ENCODE results near the gene PCDHB3.
A peak's percentile ranks its signal among the peaks of the same experiment; 100 is the strongest.
"Not testable (repeated sequence)": the region's sequence is repeated elsewhere in the genome, so short reads cannot be mapped to it uniquely, and the experiment has no call there.

The PCDHB3 gene

GRCh38 chr5:141094481-141095262 lies 5.6 kb upstream of the PCDHB3 start, which contains the start of gene PCDHB2:
Gene PCDHB2 (plus strand): TSS chr5:141094615. CDS start chr5:141094791, 176 bp downstream.
- Histone ChIP-seq H3K4me3 (ENCODE audit: low read length) (no peak within 1 kb of the TSS), H3K36me3 (ENCODE audit: control insufficient read depth, low read length) (no peaks in the 10 kb centered on the region), H3K27me3 (ENCODE audit: control insufficient read depth, low read length) (no peaks in the 10 kb centered on the region), H3K9me3 (ENCODE audit: control insufficient read depth, insufficient read depth, low read length) (no peaks in the 10 kb centered on the region), H4K20me1 (ENCODE audit: control insufficient read depth, insufficient read depth, low read depth, low read length) (no peaks in the 10 kb centered on the region), H3F3A (ENCODE audit: control insufficient read depth, insufficient read depth) (no peaks in the 10 kb centered on the region), H3K27ac (ENCODE audit: low read depth, low read length) (no peak within 1 kb of the TSS), H3K4me2 (ENCODE audit: low read length) (no peak within 1 kb of the TSS), H3K79me2 (ENCODE audit: control insufficient read depth, low read length) (no peaks in the 10 kb centered on the region), H3K9me2 (replicated peaks; ENCODE audit: control insufficient read depth, low read length) (no peaks in the 10 kb centered on the region), H3K4me1 (ENCODE audit: control insufficient read depth, low read length) (no peaks in the 10 kb centered on the region)
- TF ChIP-seq CTCF (IDR thresholded peaks at IDR 0.05; ENCODE audit: low read depth, low read length, poor library complexity, severe bottlenecking) (peak; percentile 48), EZH2phosphoT487 (IDR thresholded peaks at IDR 0.05; ENCODE audit: borderline replicate concordance, low read length) (no peak)

GRCh38 chr5:141095263-141095641 lies 5.0 kb upstream of the PCDHB3 start:
- no peak overlapping the region for H3K4me3 ChIP-seq (ENCODE audit: low read length)
- no peaks in the 10 kb centered on the region for H3K9me3 ChIP-seq (ENCODE audit: control insufficient read depth, insufficient read depth, low read length)
- no peaks in the 10 kb centered on the region for H3K9me2 ChIP-seq (replicated peaks; ENCODE audit: control insufficient read depth, low read length)
- no peaks in the 10 kb centered on the region for H3K36me3 ChIP-seq (ENCODE audit: control insufficient read depth, low read length)
- H3K4me2 ChIP-seq (ENCODE audit: low read length), result no peak overlapping the region
- H3K27ac ChIP-seq (ENCODE audit: low read depth, low read length), result no peak overlapping the region
- H3K27me3 ChIP-seq (ENCODE audit: control insufficient read depth, low read length), result no peaks in the 10 kb centered on the region
- no peaks in the 10 kb centered on the region for H3K79me2 ChIP-seq (ENCODE audit: control insufficient read depth, low read length)
- no peaks in the 10 kb centered on the region for H3K4me1 ChIP-seq (ENCODE audit: control insufficient read depth, low read length)
- TF ChIP-seq EZH2phosphoT487 (IDR thresholded peaks at IDR 0.05; ENCODE audit: borderline replicate concordance, low read length) (no peak), CTCF (IDR thresholded peaks at IDR 0.05; ENCODE audit: low read depth, low read length, poor library complexity, severe bottlenecking) (no peak)
- no peaks in the 10 kb centered on the region for H4K20me1 ChIP-seq (ENCODE audit: control insufficient read depth, insufficient read depth, low read depth, low read length)
- H3F3A ChIP-seq (ENCODE audit: control insufficient read depth, insufficient read depth), result no peaks in the 10 kb centered on the region

- H3K4me1 ChIP-seq (ENCODE audit: control insufficient read depth, low read length); H3K36me3 ChIP-seq (ENCODE audit: control insufficient read depth, low read length); H3K4me2 ChIP-seq (ENCODE audit: low read length); H3K9me2 ChIP-seq (replicated peaks; ENCODE audit: control insufficient read depth, low read length); H3F3A ChIP-seq (ENCODE audit: control insufficient read depth, insufficient read depth); H3K27ac ChIP-seq (ENCODE audit: low read depth, low read length); H3K4me3 ChIP-seq (ENCODE audit: low read length); H3K27me3 ChIP-seq (ENCODE audit: control insufficient read depth, low read length); H3K79me2 ChIP-seq (ENCODE audit: control insufficient read depth, low read length); H4K20me1 ChIP-seq (ENCODE audit: control insufficient read depth, insufficient read depth, low read depth, low read length); H3K9me3 ChIP-seq (ENCODE audit: control insufficient read depth, insufficient read depth, low read length): not testable (repeated sequence)
Measured at GRCh38 chr5:141096181-141096580, 4.1 kb upstream of the PCDHB3 start.

- not testable (repeated sequence) for H3K4me3 ChIP-seq (ENCODE audit: low read length); H3K79me2 ChIP-seq (ENCODE audit: control insufficient read depth, low read length); H3K9me2 ChIP-seq (replicated peaks; ENCODE audit: control insufficient read depth, low read length); H3K9me3 ChIP-seq (ENCODE audit: control insufficient read depth, insufficient read depth, low read length); H3K27me3 ChIP-seq (ENCODE audit: control insufficient read depth, low read length); H3K27ac ChIP-seq (ENCODE audit: low read depth, low read length); H3K36me3 ChIP-seq (ENCODE audit: control insufficient read depth, low read length); H3K4me2 ChIP-seq (ENCODE audit: low read length); H3K4me1 ChIP-seq (ENCODE audit: control insufficient read depth, low read length); H3F3A ChIP-seq (ENCODE audit: control insufficient read depth, insufficient read depth); H4K20me1 ChIP-seq (ENCODE audit: control insufficient read depth, insufficient read depth, low read depth, low read length)
Measured at GRCh38 chr5:141096586-141096985, 3.7 kb upstream of the PCDHB3 start.
